Spleen (tissue), 11 donors: ENCODE data around the gene FITM1. TPM values are rescaled to one million over a fixed set of nuclear protein-coding genes. Genes with fewer than 3 reads are reported as not detected.

Experiments used
- DNase-seq: peaks from one replicate; pipeline ENCODE4 v3.0.0-alpha.2; 2020
- H3K27ac ChIP-seq, 8 donors: fragments of 200-600 bp; sonication (generic) in 7 of 8; 1 replicate in 4 of 8; 2 replicates in 4 of 8; pipeline versions ENCODE4 v1.5.0 to v1.8.0; 2016 to 2021; ENCODE audit warnings: inconsistent platforms in 4 of 8, mild to moderate bottlenecking in 4 of 8, moderate library complexity in 1 of 8
- H3K27me3 ChIP-seq, 7 donors: fragments of 200-600 bp; sonication (generic) in 6 of 7; replicated peaks in 1 of 7; 1 replicate in 4 of 7; 2 replicates in 3 of 7; pipeline versions ENCODE4 v1.5.0 to v1.8.0; 2016 to 2021; ENCODE audit warnings: inconsistent platforms in 3 of 7, mild to moderate bottlenecking in 1 of 7
- H3K36me3 ChIP-seq, 6 donors: fragments of 200-600 bp; sonication (generic) in 5 of 6; 1 replicate in 4 of 6; 2 replicates in 2 of 6; pipeline versions ENCODE4 v1.5.0 to v1.8.0; 2016 to 2021; ENCODE audit warnings: inconsistent platforms in 2 of 6
- H3K4me1 ChIP-seq, 6 donors: fragments of 200-600 bp; sonication (generic) in 5 of 6; 1 replicate in 3 of 6; 2 replicates in 3 of 6; pipeline versions ENCODE4 v1.5.0 to v1.8.0; 2016 to 2021; ENCODE audit warnings: inconsistent platforms in 3 of 6
- H3K4me3 ChIP-seq, 8 donors: fragments of 200-600 bp; sonication (generic) in 7 of 8; 1 replicate in 4 of 8; 2 replicates in 4 of 8; pipeline versions ENCODE4 v1.5.0 to v1.8.0; 2016 to 2021; ENCODE audit warnings: inconsistent platforms in 4 of 8, mild to moderate bottlenecking in 4 of 8, moderate library complexity in 2 of 8
- H3K9me3 ChIP-seq, 8 donors: fragments of 200-600 bp; sonication (generic) in 7 of 8; 1 replicate in 4 of 8; 2 replicates in 4 of 8; pipeline versions ENCODE4 v1.5.0 to v1.8.0; 2016 to 2021; ENCODE audit warnings: inconsistent platforms in 4 of 8
- CTCF ChIP-seq, 11 experiments: fragments of 200-600 bp in 7 of 11; fragments of 450-650 bp in 4 of 11; sonication (generic) in 4 of 11; IDR thresholded peaks in 8 of 11; conservative IDR thresholded peaks in 3 of 11; 1 replicate in 7 of 11; 2 replicates in 4 of 11; pipeline versions ENCODE4 v1.4.0 to v1.8.0; 2016 to 2021; ENCODE audit warnings: antibody characterized with exemption in 11 of 11, inconsistent platforms in 4 of 11, mild to moderate bottlenecking in 1 of 11
- POLR2A ChIP-seq, 3 donors: fragments of 450-650 bp; IDR thresholded peaks; one replicate each; pipeline ENCODE4 v1.5.1; 2017; ENCODE audit warnings: antibody characterized with exemption in 3 of 3, mild to moderate bottlenecking in 1 of 3
- POLR2AphosphoS5 ChIP-seq, 3 donors: sonication (generic); formaldehyde crosslinking; IDR thresholded peaks; one replicate each; pipeline ENCODE4 v1.5.1; 2017; ENCODE audit warnings: antibody characterized with exemption in 3 of 3
- WGBS, 5 donors: extraction: QIAGEN DNeasy Blood & Tissue Kit in 3 of 5; methylation state at CpG; one replicate each; pipeline versions ENCODE4 v1.1.5 to v1.1.7; 2013 to 2018; 5-methylcytosine and 5-hydroxymethylcytosine counted together
- intact Hi-C: fragments of 100-400 bp; cut with DNase I; formaldehyde crosslinking; loops from one replicate; pipeline ENCODE4 v1.15.0; 2023; ENCODE audit warnings: low total_unique reads
- polyA plus RNA-seq, 3 donors: library from polyadenylated mRNA; stranded (reverse); fragments of 200-250 nt; gene quantifications; one replicate each; pipeline ENCODE4 v1.2.1, GENCODE V29; 2013
- total RNA-seq, 7 donors: library from RNA; depleted of rRNA in 3 of 7; stranded (reverse); fragments of >200 nt in 3 of 7; fragmentation: NEBNext Ultra II Directional in 4 of 7; extraction: Animal tissue kit (Norgen Biotek cat#: 25700) in 4 of 7; gene quantifications; one replicate each; pipeline versions ENCODE4 v1.1.0 to v1.2.1, GENCODE V29; 2016 to 2021
- donor health status: healthy with polysubstance abuse.
- donor health status: DM: no; HTN: no; CAD: no; lungs with moderate emphysema.
- donor health status: DM: no; HTN: no; CAD: no.
- donor health status: Bipolar disorder and iron deficiency.
- donor health status: healthy.
- donor health status: DM: no; HTN: no; CAD: no.
- donor health status: DM: yes; HTN: yes; CAD: no.

Gene FITM1
- total and polyA plus RNA-seq, 10 donors, result 3.7 to 12.9 (median 8.7) TPM

- no peaks in the 10 kb centered on the region for H3K9me3 ChIP-seq
- intact Hi-C loops, result no loop called here
- WGBS, 5 donors, result 94 to 98% (median 96%) methylated on average over 16 of the region's 16 CpGs
- H3K27me3 ChIP-seq, result no peaks in the 10 kb centered on the region
- H3K27ac ChIP-seq, result no peak overlapping the region
- H3K36me3 ChIP-seq, result peaks cover 0 to 69% (median 45%) of the 10 kb centered on the region in 6 donors
- H3K4me1 ChIP-seq, result peaks cover 9 to 37% (median 21%) of the 10 kb centered on the region in 6 donors
- TF ChIP-seq POLR2A (IDR thresholded peaks at IDR 0.05) (no peak), POLR2AphosphoS5 (IDR thresholded peaks at IDR 0.05) (no peak), CTCF (IDR thresholded peaks at IDR 0.05 in 8 of 11, conservative IDR thresholded peaks at IDR 0.05 in 3 of 11) (no peak)
- no peak overlapping the region for H3K4me3 ChIP-seq
- DNase-seq, result peak; percentile 64
These were observed 32.1 kb upstream of the FITM1 start for GRCh38 chr14:24098229-24098926.

- no peak overlapping the region for H3K27ac ChIP-seq
- H3K9me3 ChIP-seq, result no peaks in the 10 kb centered on the region
- peaks cover 6 to 31% (median 15%) of the 10 kb centered on the region in 6 donors for H3K4me1 ChIP-seq
- H3K27me3 ChIP-seq, result no peaks in the 10 kb centered on the region
- 92 to 96% (median 94%) methylated on average over 10 to 17 of the region's 17 CpGs for WGBS, 5 donors
- H3K36me3 ChIP-seq, result peaks cover 0 to 77% (median 52%) of the 10 kb centered on the region in 6 donors
- intact Hi-C loops, result no loop called here
- H3K4me3 ChIP-seq, result no peak overlapping the region
- TF ChIP-seq POLR2A (IDR thresholded peaks at IDR 0.05), result no peak
- TF ChIP-seq POLR2AphosphoS5 (IDR thresholded peaks at IDR 0.05), result no peak
- TF ChIP-seq CTCF (IDR thresholded peaks at IDR 0.05 in 8 of 11, conservative IDR thresholded peaks at IDR 0.05 in 3 of 11), result no peak
- peak; percentile 74 for DNase-seq
These were observed 31.3 kb upstream of the FITM1 start for GRCh38 chr14:24098927-24099813.

GRCh38 chr14:24100197-24100981 lies 30.1 kb upstream of the FITM1 start:
- peak; percentile 40 for DNase-seq
- Histone ChIP-seq H3K36me3 (peaks cover 0 to 88% (median 52%) of the 10 kb centered on the region in 6 donors), H3K27me3 (no peaks in the 10 kb centered on the region), H3K4me3 (no peak overlapping the region), H3K27ac (no peak overlapping the region), H3K4me1 (peaks cover 6 to 22% (median 8%) of the 10 kb centered on the region in 6 donors), H3K9me3 (no peaks in the 10 kb centered on the region)
- WGBS, 5 donors, result 77 to 88% (median 82%) methylated on average over 4 of the region's 4 CpGs
- intact Hi-C loops, result no loop called here
- TF ChIP-seq POLR2A (IDR thresholded peaks at IDR 0.05) (no peak), POLR2AphosphoS5 (IDR thresholded peaks at IDR 0.05) (no peak), CTCF (IDR thresholded peaks at IDR 0.05 in 8 of 11, conservative IDR thresholded peaks at IDR 0.05 in 3 of 11) (no peak)
